Heart left ventricle (tissue), 13 donors: ENCODE data around the gene ZNF354B.

Experiments
- CTCF ChIP-seq, 12 donors: fragments of 200-600 bp; sonication (generic) in 4 of 12; IDR thresholded peaks; one replicate each; pipeline versions ENCODE4 v1.5.0 to v1.8.0; 2018 to 2022; ENCODE audit warnings: antibody characterized with exemption in 12 of 12, mild to moderate bottlenecking in 5 of 12
- POLR2A ChIP-seq, 2 donors: fragments of 450-650 bp; IDR thresholded peaks; one replicate each; pipeline ENCODE4 v1.6.1; 2017; ENCODE audit warnings: antibody characterized with exemption in 2 of 2, mild to moderate bottlenecking in 2 of 2, moderate library complexity in 2 of 2
- donor health status: ischemic (EF 13 %, LVEDD 7.1; RV severe dilation, severe dysfunction).
- donor health status: DM: no; HTN: yes; CAD: no.
- donor health status: DM: no; HTN: no; CAD: no.
- donor health status: ischemic (EF 25% LVEDD 6.9; RV normal size, moderate dysfunction).
- donor health status: ischemic (EF 25% LVEDD 5.7; RV mildly dilated, moderate dysfunction).
- donor health status: ischemic (EF 35%, LVEDD 5.7; RV mildly dilated, moderate dysfunction).
- donor health status: nonischemic (EF 11% LVEDD 7.7; RV severe dilation, severe dysfunction).
- donor health status: DM: yes; HTN: yes; CAD: no.
- donor health status: PGD.
- donor health status: ischemic (EF 29% LVEDD 5.4; RV normal size, mild dysfunction).
- donor health status: nonischemic (EF 23%, LVEDD 6.1; RV moderate dilation, normal function).

GRCh38 chr5:178839319-178839704 lies 20.4 kb upstream of the ZNF354B start:
- TF ChIP-seq CTCF (IDR thresholded peaks at IDR 0.05) (peak in 11 of 12 donors; percentile 26 to 76 (median 56)), POLR2A (IDR thresholded peaks at IDR 0.05) (no peak)
